ENCODE data around the gene NAT16.
"Not testable (repeated sequence)": the region's sequence is repeated elsewhere in the genome, so short reads cannot be mapped to it uniquely, and the experiment has no call there.

Gene NAT16

GRCh38 chr7:101201695-101202602, 21.9 kb upstream of the NAT16 start:
- peak; percentile 53 for DNase-seq

- DNase-seq = peak; percentile 66
Observed at GRCh38 chr7:101200862-101201599, 20.9 kb upstream of the NAT16 start, which contains the start of gene MOGAT3. Gene MOGAT3, minus strand, starts transcription at chr7:101201036. Its CDS starts 182 bp downstream, at chr7:101200854.

- peak; percentile 56 for DNase-seq
Observed at GRCh38 chr7:101200504-101200861, 20.4 kb upstream of the NAT16 start.

- not testable (repeated sequence) for DNase-seq
Observed at GRCh38 chr7:101199522-101199921, 19.4 kb upstream of the NAT16 start.

- DNase-seq = peak; percentile 35
Observed at GRCh38 chr7:101198476-101198875, 18.4 kb upstream of the NAT16 start.

- peak; percentile 46 for DNase-seq
Observed at GRCh38 chr7:101197991-101198390, 17.9 kb upstream of the NAT16 start.

GRCh38 chr7:101195884-101196283, 15.8 kb upstream of the NAT16 start:
- DNase-seq = no peak

- no peak for DNase-seq
Observed at GRCh38 chr7:101189109-101189508, 9.0 kb upstream of the NAT16 start.

GRCh38 chr7:101186844-101187428, 6.8 kb upstream of the NAT16 start:
- DNase-seq = no peak

- no peak for DNase-seq
Observed at GRCh38 chr7:101186194-101186593, 6.1 kb upstream of the NAT16 start.

GRCh38 chr7:101185258-101185839, 5.3 kb upstream of the NAT16 start:
- DNase-seq = peak; percentile 60

GRCh38 chr7:101179713-101180112, 380 bp downstream of the NAT16 start:
- DNase-seq = no peak

GRCh38 chr7:101179117-101179516, 976 bp downstream of the NAT16 start:
- peak; percentile 64 for DNase-seq

- peak; percentile 41 for DNase-seq
Observed at GRCh38 chr7:101177644-101178043, 2.4 kb downstream of the NAT16 start.

- no peak for DNase-seq
Observed at GRCh38 chr7:101175664-101176063, 4.4 kb downstream of the NAT16 start.

- DNase-seq = no peak
Observed at GRCh38 chr7:101174322-101174854, 5.7 kb downstream of the NAT16 start.

GRCh38 chr7:101173752-101174244, 6.3 kb downstream of the NAT16 start:
- DNase-seq = peak; percentile 78

- DNase-seq = no peak
Observed at GRCh38 chr7:101172854-101173751, 7.0 kb downstream of the NAT16 start.

- no peak for DNase-seq
Observed at GRCh38 chr7:101172005-101172853, 7.9 kb downstream of the NAT16 start.

- DNase-seq = no peak
Observed at GRCh38 chr7:101171442-101171837, 8.7 kb downstream of the NAT16 start.

Data from islet precursor cell (in vitro differentiated cells).